B cell (primary cell): ENCODE measurements around the gene C1orf116. TPM values are rescaled to one million over a fixed set of nuclear protein-coding genes. Genes with fewer than 3 reads are reported as not detected.

ENCODE experiments used
- ATAC-seq: fragments of 200-7000 bp; cut with Tn5 transposase; one replicate; pipeline ENCODE4 v1.10.0; 2021; ENCODE audit warnings: low read depth, mild to moderate bottlenecking, moderate number of reproducible peaks, moderate library complexity
- CTCF ChIA-PET: fragments of 350-600 bp; sonication (Branson Sonifier 250); formaldehyde crosslinking; loops from one replicate; lab custom pipeline; 2021; ENCODE audit warnings: antibody characterized with exemption, inconsistent platforms; lab: Charles Lee
- POLR2A ChIA-PET: fragments of 350-600 bp; sonication (Branson Sonifier 250); formaldehyde crosslinking; loops from one replicate; lab custom pipeline; 2021; ENCODE audit warnings: antibody characterized with exemption; lab: Charles Lee
- DNase-seq: peaks from one replicate; pipeline ENCODE4 v3.0.0; 2013
- H2AFZ ChIP-seq: 2 replicates; pipeline ENCODE4 v1.6.1; 2012; ENCODE audit warnings: mild to moderate bottlenecking, low read depth, low read length; ENCODE audit not compliant: insufficient read depth, poor library complexity, severe bottlenecking
- H3K27ac ChIP-seq, 2 donors: 1 replicate in 1 of 2; 2 replicates in 1 of 2; pipeline ENCODE4 v1.5.1; 2012 to 2013; ENCODE audit warnings: low read length in 2 of 2, mild to moderate bottlenecking in 2 of 2, moderate library complexity in 1 of 2
- H3K27me3 ChIP-seq, 4 experiments: fragments of 200-600 bp in 1 of 4; sonication (generic) in 1 of 4; replicated peaks in 1 of 4; 1 replicate in 2 of 4; 2 replicates in 2 of 4; pipeline versions ENCODE4 v1.6.1 to v1.7.0; 2013 to 2016; ENCODE audit warnings: low read length in 3 of 4, mild to moderate bottlenecking in 2 of 4, mixed read lengths in 1 of 4, moderate library complexity in 1 of 4; ENCODE audit not compliant: insufficient read depth in 4 of 4, control insufficient read depth in 3 of 4; ENCODE audit errors: control extremely low read depth in 1 of 4
- H3K36me3 ChIP-seq, 2 experiments: replicated peaks in 1 of 2; 1 replicate in 1 of 2; 2 replicates in 1 of 2; pipeline versions ENCODE4 v1.6.1 to v1.7.1; 2013; ENCODE audit warnings: low read length in 1 of 2; ENCODE audit not compliant: insufficient read depth in 2 of 2, control insufficient read depth in 1 of 2; ENCODE audit errors: control extremely low read depth in 1 of 2, extremely low read depth in 1 of 2
- H3K4me1 ChIP-seq, 2 donors: fragments of 200-600 bp in 1 of 2; sonication (generic) in 1 of 2; 1 replicate in 1 of 2; 2 replicates in 1 of 2; pipeline versions ENCODE4 v1.5.1 to v1.6.1; 2013 to 2017; ENCODE audit warnings: low read length in 2 of 2; ENCODE audit not compliant: control insufficient read depth in 2 of 2, insufficient read depth in 2 of 2
- H3K4me2 ChIP-seq: replicated peaks from 2 replicates; pipeline ENCODE3; 2012; ENCODE audit warnings: mild to moderate bottlenecking, low read depth, low read length; ENCODE audit not compliant: poor library complexity, severe bottlenecking
- H3K4me3 ChIP-seq, 5 experiments: fragments of 200-600 bp in 1 of 5; sonication (generic) in 1 of 5; 1 replicate in 3 of 5; 2 replicates in 2 of 5; pipeline versions ENCODE4 v1.5.1 to v1.7.0; 2011 to 2016; ENCODE audit warnings: low read length in 4 of 5, mild to moderate bottlenecking in 4 of 5, low read depth in 2 of 5, control low read depth in 1 of 5, moderate library complexity in 1 of 5; ENCODE audit not compliant: insufficient read depth in 1 of 5; ENCODE audit errors: control extremely low read depth in 1 of 5, extremely low read depth in 1 of 5
- H3K79me2 ChIP-seq: fragments of 200-600 bp; sonication (generic); one replicate; pipeline ENCODE4 v1.6.0; 2016; ENCODE audit warnings: low read length; ENCODE audit not compliant: control insufficient read depth, insufficient read depth
- H3K9ac ChIP-seq: fragments of 200-600 bp; sonication (generic); 2 replicates; pipeline ENCODE4 v1.6.1; 2017; ENCODE audit warnings: mild to moderate bottlenecking, low read length, moderate library complexity
- H3K9me3 ChIP-seq, 3 donors: one replicate each; pipeline versions ENCODE4 v1.6.1 to v1.7.1; 2013; ENCODE audit warnings: low read length in 2 of 3; ENCODE audit not compliant: control insufficient read depth in 2 of 3, insufficient read depth in 1 of 3; ENCODE audit errors: control extremely low read depth in 1 of 3
- H4K20me1 ChIP-seq: 2 replicates; pipeline ENCODE4 v1.6.0; 2012; ENCODE audit warnings: mild to moderate bottlenecking, low read length; ENCODE audit not compliant: insufficient read depth, control insufficient read depth, poor library complexity, severe bottlenecking
- H3K27ac Mint-ChIP-seq: one replicate; pipeline ENCODE4 v1.8.0; 2021; ENCODE audit warnings: mixed read lengths
- H3K27me3 Mint-ChIP-seq: one replicate; pipeline ENCODE4 v1.8.0; 2021; ENCODE audit warnings: mixed read lengths
- H3K4me1 Mint-ChIP-seq: one replicate; pipeline ENCODE4 v1.8.0; 2021; ENCODE audit warnings: mixed read lengths
- H3K4me3 Mint-ChIP-seq: one replicate; pipeline ENCODE4 v1.8.0; 2021; ENCODE audit warnings: mixed read lengths
- H3K9me3 Mint-ChIP-seq: one replicate; pipeline ENCODE4 v1.8.0; 2022; ENCODE audit warnings: mixed read lengths; ENCODE audit not compliant: insufficient read depth
- EZH2 ChIP-seq: IDR thresholded peaks from 2 replicates; pipeline ENCODE4 v1.6.1; 2012; ENCODE audit warnings: borderline replicate concordance, low read depth, mild to moderate bottlenecking, moderate library complexity, low read length; ENCODE audit not compliant: insufficient read depth, poor library complexity, severe bottlenecking
- WGBS: methylation state at CpG from one replicate; pipeline ENCODE4 v1.1.5; 2013; ENCODE audit warnings: missing lambda C conversion rate; ENCODE audit not compliant: insufficient coverage; 5-methylcytosine and 5-hydroxymethylcytosine counted together
- intact Hi-C: fragments of 100-400 bp; cut with micrococcal nuclease; formaldehyde crosslinking; loops from one replicate; pipeline ENCODE4 v1.10.0; 2022
- polyA plus RNA-seq: library from polyadenylated mRNA; depleted of rRNA; stranded (reverse); fragments of >200 nt; gene quantifications from 2 replicates; pipeline ENCODE4 v1.2.3, GENCODE V29; 2012
- total RNA-seq, 2 donors: library from RNA; stranded (reverse); fragments of 120-200 nt in 1 of 2; gene quantifications; 1 replicate in 1 of 2; 2 replicates in 1 of 2; pipeline versions ENCODE4 v1.2.3 to v1.2.4, GENCODE V29; 2013 to 2022
- TF ChIP-seq, protein P1 (sequence below): fragments of 200-600 bp; IDR thresholded peaks from one replicate; pipeline ENCODE4 v1.8.0; 2022; ENCODE audit warnings: antibody characterized with exemption, mild to moderate bottlenecking

Gene C1orf116
- total and polyA plus RNA-seq, 2 donors (not counting 1 experiment from before 2014, with no cell fraction given): 0.09 TPM; not detected in 1

DNA sequence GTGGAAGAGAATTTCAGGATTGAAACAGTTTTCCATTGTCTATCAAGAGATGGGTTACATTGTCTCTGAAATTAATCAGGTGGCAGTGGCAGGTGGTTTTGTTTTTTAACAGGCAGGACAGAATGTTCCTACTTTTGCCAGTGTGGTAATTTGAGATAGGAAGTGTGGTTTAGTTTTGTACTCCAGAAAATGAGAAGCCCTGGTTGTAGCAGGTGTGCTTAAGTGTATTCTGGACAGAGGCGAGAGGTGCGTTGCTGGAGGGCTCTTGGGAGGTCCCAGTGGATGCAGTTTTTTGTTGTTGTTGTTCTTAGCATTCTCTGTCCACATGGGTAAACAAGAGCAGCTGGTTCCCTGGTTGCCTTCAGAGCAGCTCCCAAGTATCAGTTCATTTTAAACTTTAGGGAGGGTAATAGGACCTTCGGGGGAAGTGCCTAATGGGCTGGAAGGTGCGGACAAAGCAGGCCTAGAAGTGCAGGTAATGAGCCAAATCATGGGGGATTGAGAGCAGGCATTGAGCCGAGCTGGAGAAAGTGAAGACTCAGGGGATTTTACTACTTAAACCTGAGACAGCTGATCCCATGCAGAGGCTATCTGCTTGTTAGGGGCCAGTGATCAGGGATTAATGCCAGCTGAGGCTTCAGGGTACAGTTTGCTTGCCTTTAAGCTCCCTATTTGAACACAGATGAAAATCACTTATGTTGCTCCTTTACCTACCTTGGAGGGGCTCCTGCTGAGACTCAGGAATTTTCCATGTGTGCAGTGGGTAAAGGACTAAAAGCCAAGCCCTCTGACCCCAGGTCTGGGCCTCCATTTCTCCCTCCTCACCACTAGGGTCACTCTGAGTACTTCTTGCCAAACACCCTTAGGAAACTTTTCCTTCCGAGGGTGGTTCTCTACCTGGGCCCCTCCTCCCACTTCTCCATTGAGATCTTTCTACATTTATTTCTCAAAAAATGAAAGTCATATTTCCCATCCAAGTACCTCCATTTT, 26.6 kb upstream of the C1orf116 start:
- H4K20me1 ChIP-seq: no peaks in the 10 kb centered on the region
- no peak overlapping the region for H3K4me2 ChIP-seq
- TF ChIP-seq EZH2: no peak
- TF ChIP-seq, protein P1, sequence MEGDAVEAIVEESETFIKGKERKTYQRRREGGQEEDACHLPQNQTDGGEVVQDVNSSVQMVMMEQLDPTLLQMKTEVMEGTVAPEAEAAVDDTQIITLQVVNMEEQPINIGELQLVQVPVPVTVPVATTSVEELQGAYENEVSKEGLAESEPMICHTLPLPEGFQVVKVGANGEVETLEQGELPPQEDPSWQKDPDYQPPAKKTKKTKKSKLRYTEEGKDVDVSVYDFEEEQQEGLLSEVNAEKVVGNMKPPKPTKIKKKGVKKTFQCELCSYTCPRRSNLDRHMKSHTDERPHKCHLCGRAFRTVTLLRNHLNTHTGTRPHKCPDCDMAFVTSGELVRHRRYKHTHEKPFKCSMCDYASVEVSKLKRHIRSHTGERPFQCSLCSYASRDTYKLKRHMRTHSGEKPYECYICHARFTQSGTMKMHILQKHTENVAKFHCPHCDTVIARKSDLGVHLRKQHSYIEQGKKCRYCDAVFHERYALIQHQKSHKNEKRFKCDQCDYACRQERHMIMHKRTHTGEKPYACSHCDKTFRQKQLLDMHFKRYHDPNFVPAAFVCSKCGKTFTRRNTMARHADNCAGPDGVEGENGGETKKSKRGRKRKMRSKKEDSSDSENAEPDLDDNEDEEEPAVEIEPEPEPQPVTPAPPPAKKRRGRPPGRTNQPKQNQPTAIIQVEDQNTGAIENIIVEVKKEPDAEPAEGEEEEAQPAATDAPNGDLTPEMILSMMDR: no peak
- H2AFZ ChIP-seq: no peak overlapping the region
- H3K4me1 Mint-ChIP-seq: peaks cover 13% of the 10 kb centered on the region
- H3K4me1 ChIP-seq: peaks cover 12 to 17% of the 10 kb centered on the region in 2 donors
- WGBS: 55% methylated on average over 6 of the region's 6 CpGs
- H3K9me3 ChIP-seq: no peaks in the 10 kb centered on the region
- H3K27ac Mint-ChIP-seq: peak overlapping the region; percentile 59
- no peaks in the 10 kb centered on the region for H3K79me2 ChIP-seq
- intact Hi-C loops: loop anchor here (10.0 kb wide), 1 partner anchor 424 kb away; the partner anchor contains the start of gene DYRK3
- no peak overlapping the region for H3K27ac ChIP-seq
- DNase-seq (no peak), ATAC-seq (no peak)
- no peak overlapping the region for H3K9ac ChIP-seq
- H3K27me3 ChIP-seq: no peaks in the 10 kb centered on the region
- POLR2A ChIA-PET: no interaction called here
- peaks cover 5 to 37% of the 10 kb centered on the region in 2 experiments for H3K36me3 ChIP-seq
- no peak overlapping the region for H3K4me3 ChIP-seq
- no peaks in the 10 kb centered on the region for H3K27me3 Mint-ChIP-seq
- H3K4me3 Mint-ChIP-seq: no peak overlapping the region
- CTCF ChIA-PET: interaction anchor here (0.6 to 2.2 kb wide), 4 partner anchors 9 to 455 kb away, joined by 3 to 11 read pairs (median 10); no protein-coding TSS in a partner anchor
- H3K9me3 Mint-ChIP-seq: no peaks in the 10 kb centered on the region

DNA sequence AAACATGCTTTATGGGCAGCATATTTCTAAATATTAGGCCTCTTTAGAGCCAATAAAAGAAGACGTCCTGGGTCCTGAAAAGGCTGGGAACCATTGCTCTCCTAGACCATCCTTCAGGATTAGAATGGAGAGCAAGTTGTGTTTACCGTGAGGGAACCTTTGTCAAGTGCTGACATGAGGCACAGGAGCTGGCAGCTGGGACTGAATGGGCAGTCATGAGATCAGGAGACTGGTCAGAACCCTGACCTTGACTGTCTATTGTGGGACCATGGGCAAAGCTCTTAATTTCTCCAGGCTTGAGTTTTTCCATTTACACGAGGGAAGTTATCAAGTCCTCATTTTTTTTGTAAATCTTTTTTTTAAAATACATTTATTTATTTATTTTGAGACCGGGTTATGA, 25.7 kb upstream of the C1orf116 start:
- no peak for ATAC-seq

More for the DNA sequence above, 25.7 kb upstream of the C1orf116 start:
- Histone ChIP-seq H3K36me3 (peaks cover 1 to 28% of the 10 kb centered on the region in 2 experiments), H3K4me2 (no peak overlapping the region), H2AFZ (no peak overlapping the region), H3K27me3 (no peaks in the 10 kb centered on the region), H3K9me3 (no peaks in the 10 kb centered on the region), H3K4me1 (peaks cover 19 to 26% of the 10 kb centered on the region in 2 donors), H3K4me3 (no peak overlapping the region), H3K79me2 (no peaks in the 10 kb centered on the region), H3K27ac (no peak overlapping the region), H3K9ac (no peak overlapping the region), H4K20me1 (no peaks in the 10 kb centered on the region)
- Mint-ChIP-seq H3K27me3 (no peaks in the 10 kb centered on the region), H3K4me3 (no peak overlapping the region), H3K4me1 (peaks cover 19% of the 10 kb centered on the region), H3K27ac (no peak overlapping the region), H3K9me3 (no peaks in the 10 kb centered on the region)
- no peak for TF ChIP-seq EZH2
- TF ChIP-seq, protein P1: no peak
- intact Hi-C loops: loop anchor here (10.0 kb wide), 1 partner anchor 423 kb away; the partner anchor contains the start of gene DYRK3
- POLR2A ChIA-PET: no interaction called here
- no peak for DNase-seq
- CTCF ChIA-PET: no interaction called here
- 100% methylated on average over 2 of the region's 4 CpGs for WGBS
